ENCODE measurements around the gene SH3BP1.

The SH3BP1 gene

GRCh38 chr22:37681001-37681424 lies 41.5 kb downstream of the SH3BP1 start:
- TF ChIP-seq CTCF (conservative IDR thresholded peaks at IDR 0.05; ENCODE audit: low read depth) = no peak
- ChIA-PET CTCF (interaction anchor here (0.5 to 1.4 kb wide), 4 partner anchors 11 to 41 kb away, joined by 3 to 5 read pairs (median 3); partner anchors contain the start of gene SH3BP1), POLR2A (ENCODE audit: low non-redundant PET) (no interaction called here)
- DNase-seq (ENCODE audit: low spot score) = no peak
- H3K27ac ChIP-seq = peak overlapping the region; percentile 98

- H3K27ac ChIP-seq = peak overlapping the region; percentile 98
- POLR2A ChIA-PET (ENCODE audit: low non-redundant PET) = no interaction called here
- peak; percentile 61 for DNase-seq (ENCODE audit: low spot score)
- CTCF ChIA-PET = interaction anchor here (0.5 to 1.4 kb wide), 4 partner anchors 10 to 41 kb away, joined by 3 to 5 read pairs (median 3); partner anchors contain the start of gene SH3BP1
- peak; percentile 89 for TF ChIP-seq CTCF (conservative IDR thresholded peaks at IDR 0.05; ENCODE audit: low read depth)
Observed at GRCh38 chr22:37681556-37682049, 42.1 kb downstream of the SH3BP1 start.

GRCh38 chr22:37684803-37685615 lies 45.5 kb downstream of the SH3BP1 start:
- H3K27ac ChIP-seq = peak overlapping the region; percentile 99
- CTCF ChIA-PET = no interaction called here
- POLR2A ChIA-PET (ENCODE audit: low non-redundant PET) = no interaction called here
- no peak for TF ChIP-seq CTCF (conservative IDR thresholded peaks at IDR 0.05; ENCODE audit: low read depth)
- DNase-seq (ENCODE audit: low spot score) = no peak

GRCh38 chr22:37686002-37686982 lies 46.8 kb downstream of the SH3BP1 start, which contains the start of gene NOL12:
Gene NOL12, plus strand, starts transcription at chr22:37686343. Its CDS starts 50 bp downstream, at chr22:37686393.
- ChIA-PET POLR2A (ENCODE audit: low non-redundant PET) (no interaction called here), CTCF (interaction anchor here (1.2 kb wide), 1 partner anchor 43 kb away, joined by 3 read pairs; no protein-coding TSS in a partner anchor)
- no peak for TF ChIP-seq CTCF (conservative IDR thresholded peaks at IDR 0.05; ENCODE audit: low read depth)
- H3K27ac ChIP-seq = peak within 1 kb of the TSS; percentile 99
- DNase-seq (ENCODE audit: low spot score) = peak; percentile 57

- DNase-seq (ENCODE audit: low spot score) = no peak
- no peak for TF ChIP-seq CTCF (conservative IDR thresholded peaks at IDR 0.05; ENCODE audit: low read depth)
- ChIA-PET POLR2A (ENCODE audit: low non-redundant PET) (no interaction called here), CTCF (interaction anchor here (0.6 kb wide), 1 partner anchor 62 kb away, joined by 3 read pairs; no protein-coding TSS in a partner anchor)
- peak overlapping the region; percentile 99 for H3K27ac ChIP-seq
Observed at GRCh38 chr22:37690407-37690806, 50.9 kb downstream of the SH3BP1 start.

Measured in RWPE1 (cell line).